Ectodermal cell (in vitro differentiated cells): ENCODE data around the gene SLC25A43.
A peak's percentile ranks its signal among the peaks of the same experiment; 100 is the strongest.
"Not testable (repeated sequence)": the region's sequence is repeated elsewhere in the genome, so short reads cannot be mapped to it uniquely, and the experiment has no call there.

ENCODE experiments used
- H3K27ac ChIP-seq: 2 replicates; pipeline ENCODE4 v1.7.0; 2013; ENCODE audit warnings: mild to moderate bottlenecking, low read depth, low read length; ENCODE audit not compliant: insufficient read depth, poor library complexity, severe bottlenecking
- H3K27me3 ChIP-seq: 2 replicates; pipeline ENCODE4 v1.7.0; 2013; ENCODE audit warnings: mild to moderate bottlenecking, low read length; ENCODE audit not compliant: insufficient read depth, control insufficient read depth, poor library complexity, severe bottlenecking
- H3K36me3 ChIP-seq: one replicate; pipeline ENCODE4 v1.7.0; 2013; ENCODE audit warnings: low read length; ENCODE audit not compliant: control insufficient read depth, insufficient read depth
- H3K4me1 ChIP-seq: one replicate; pipeline ENCODE4 v1.7.0; 2013; ENCODE audit warnings: low read length; ENCODE audit not compliant: control insufficient read depth, insufficient read depth
- H3K4me3 ChIP-seq: 2 replicates; pipeline ENCODE4 v1.7.0; 2013; ENCODE audit warnings: low read depth, low read length, control low read depth; ENCODE audit not compliant: insufficient read depth
- H3K9me3 ChIP-seq: 2 replicates; pipeline ENCODE4 v1.7.0; 2013; ENCODE audit warnings: mild to moderate bottlenecking, low read length, moderate library complexity; ENCODE audit not compliant: control insufficient read depth
- WGBS, 2 experiments: methylation state at CpG; one replicate each; pipeline ENCODE4 v1.1.7; 2013; ENCODE audit warnings: missing lambda C conversion rate in 2 of 2; 5-methylcytosine and 5-hydroxymethylcytosine counted together

SLC25A43 gene

DNA sequence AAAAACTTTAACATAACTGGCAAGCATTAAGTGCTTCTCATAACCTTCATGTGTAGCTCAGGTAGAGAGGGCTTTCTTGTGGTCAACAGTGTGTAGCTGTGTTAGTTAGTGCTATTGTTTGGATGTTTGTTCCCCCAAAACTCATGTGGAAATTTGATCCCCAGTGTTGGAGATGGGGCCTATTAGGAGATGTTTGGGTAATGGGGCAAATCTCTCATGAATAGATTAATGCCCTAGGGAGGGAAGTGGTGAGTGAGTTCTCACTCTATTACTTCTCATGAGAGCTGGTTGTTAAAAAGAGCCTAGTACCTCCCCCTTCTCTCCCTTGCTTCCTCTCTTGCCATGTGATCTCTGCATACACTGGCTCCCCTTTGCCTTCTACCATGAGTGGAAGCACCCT lies 16.5 kb upstream of the SLC25A43 start:
- Histone ChIP-seq H3K27me3 (no peaks in the 10 kb centered on the region), H3K4me3 (no peak overlapping the region), H3K27ac (no peak overlapping the region), H3K36me3 (no peaks in the 10 kb centered on the region), H3K4me1 (peaks cover 3% of the 10 kb centered on the region), H3K9me3 (no peaks in the 10 kb centered on the region)

DNA sequence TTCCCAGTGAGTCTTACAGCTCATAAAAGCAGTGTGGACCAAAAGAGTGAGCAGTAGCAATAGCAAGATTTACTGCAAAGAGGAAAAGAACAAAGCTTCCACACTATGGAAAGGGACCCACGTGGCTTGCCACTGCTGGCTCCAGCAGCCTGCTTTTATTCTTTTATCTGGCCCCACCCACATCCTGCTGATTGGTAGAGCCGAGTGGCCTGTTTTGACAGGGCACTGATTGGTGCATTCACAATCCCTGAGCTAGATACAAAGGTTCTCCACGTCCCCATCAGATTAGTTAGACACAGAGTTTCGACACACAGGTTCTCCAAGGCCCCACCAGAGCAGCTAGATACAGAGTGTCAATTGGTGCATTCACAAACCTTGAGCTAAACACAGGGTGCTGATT lies 12.5 kb upstream of the SLC25A43 start:
- H3K27ac ChIP-seq, H3K27me3 ChIP-seq, H3K4me1 ChIP-seq, H3K9me3 ChIP-seq, H3K36me3 ChIP-seq, H3K4me3 ChIP-seq: not testable (repeated sequence)
- whole genome bisulfite sequencing, 2 experiments = 86 to 88% methylated on average over 3 of the region's 4 CpGs

DNA sequence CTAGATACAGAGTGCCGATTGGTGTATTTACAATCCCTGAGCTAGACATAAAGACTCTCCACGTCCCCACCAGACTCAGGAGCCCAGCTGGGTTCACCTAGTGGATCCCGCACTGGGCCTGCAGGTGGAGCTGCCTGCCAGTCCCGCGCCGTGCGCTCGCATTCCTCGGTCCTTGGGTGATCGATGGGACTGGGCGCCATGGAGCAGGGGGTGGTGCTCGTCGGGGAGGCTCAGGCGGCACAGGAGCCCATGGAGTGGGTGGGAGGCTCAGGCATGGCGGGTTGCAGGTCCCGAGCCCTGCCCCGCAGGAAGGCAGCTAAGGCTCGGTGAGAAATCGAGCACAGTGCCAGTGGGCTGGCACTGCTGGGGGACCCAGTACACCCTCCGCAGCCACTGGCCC lies 11.7 kb upstream of the SLC25A43 start:
- not testable (repeated sequence) for H3K27me3 ChIP-seq, H3K4me3 ChIP-seq, H3K9me3 ChIP-seq, H3K27ac ChIP-seq, H3K4me1 ChIP-seq, H3K36me3 ChIP-seq
- 96% methylated on average over 20 of the region's 20 CpGs for WGBS, 2 experiments

DNA sequence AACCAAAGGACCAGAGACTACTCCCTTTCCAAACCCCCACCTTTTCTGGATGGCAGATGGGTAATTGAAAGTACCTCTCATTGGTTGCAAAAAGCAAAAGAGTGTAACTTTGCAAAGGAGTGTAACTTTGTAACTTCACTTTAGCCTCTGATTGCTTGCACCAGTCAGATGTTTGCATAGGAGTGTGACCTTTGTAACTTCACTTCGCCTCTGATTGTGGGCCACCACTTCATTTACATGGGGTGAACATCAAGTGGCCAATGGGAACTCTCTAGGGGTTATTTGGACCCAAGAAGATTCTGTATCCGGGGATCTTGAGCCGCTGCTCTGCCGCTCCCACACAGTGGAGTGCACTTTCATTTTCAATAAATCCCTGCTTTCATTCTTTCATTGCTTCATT lies 9.9 kb upstream of the SLC25A43 start:
- Histone ChIP-seq H3K9me3 (no peaks in the 10 kb centered on the region), H3K4me3 (no peak overlapping the region), H3K4me1 (no peaks in the 10 kb centered on the region), H3K27me3 (no peaks in the 10 kb centered on the region), H3K27ac (no peak overlapping the region), H3K36me3 (no peaks in the 10 kb centered on the region)
- WGBS, 2 experiments = 88 to 92% methylated on average over 4 of the region's 4 CpGs

DNA sequence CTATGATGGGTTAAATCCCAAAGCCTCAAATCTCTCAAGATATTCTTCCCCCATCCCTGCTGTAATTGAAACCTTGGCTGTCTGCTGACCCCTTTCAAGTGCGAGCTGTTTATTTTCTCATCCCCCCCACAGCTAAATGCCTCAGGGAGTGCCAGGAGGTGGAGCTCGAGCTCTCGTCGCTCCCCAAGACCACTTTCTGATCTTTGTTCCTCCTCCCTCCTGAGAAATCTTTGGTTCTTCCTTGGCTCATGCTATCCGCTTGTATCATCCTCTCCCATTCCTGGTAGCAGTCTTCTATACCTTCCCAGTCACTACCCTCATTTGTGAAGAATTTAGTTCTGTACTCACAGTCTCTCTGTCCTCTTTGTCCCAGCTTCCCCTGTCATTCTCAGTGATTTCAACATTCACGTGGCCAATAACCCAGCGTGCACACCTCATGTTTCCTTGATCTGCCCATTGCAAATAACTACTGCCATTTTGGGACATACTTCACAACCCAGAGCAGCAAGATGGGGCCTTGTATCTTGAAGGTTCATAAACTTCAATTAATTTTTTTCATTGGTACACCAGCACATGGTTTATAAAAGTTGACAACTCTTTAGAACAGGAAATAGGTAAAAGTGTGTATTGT lies 9.2 kb upstream of the SLC25A43 start:
- 33 to 35% methylated on average over 7 of the region's 7 CpGs for WGBS, 2 experiments
- no peaks in the 10 kb centered on the region for H3K4me1 ChIP-seq

DNA sequence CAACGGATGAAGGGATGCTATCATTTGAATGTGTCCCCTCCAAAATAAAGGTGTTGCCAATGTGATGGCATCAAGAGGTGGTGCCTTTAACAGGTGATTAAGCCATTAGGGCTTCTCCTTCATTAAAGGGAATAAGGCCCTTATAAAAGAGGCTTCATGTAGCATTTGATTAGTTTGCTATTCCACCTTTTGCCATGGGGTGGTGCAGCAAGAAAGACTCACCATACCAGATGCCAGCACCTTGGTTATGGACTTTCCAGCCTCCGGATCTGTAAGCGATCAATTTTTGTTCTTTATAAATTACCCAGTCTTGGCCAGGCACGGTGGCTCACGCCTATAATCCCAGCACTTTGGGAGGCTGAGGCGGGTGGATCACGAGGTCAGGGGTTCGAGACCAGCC lies 7.9 kb upstream of the SLC25A43 start:
- 75 to 86% methylated on average over 5 to 6 of the region's 8 CpGs for WGBS, 2 experiments

More for the DNA sequence above, 9.2 kb upstream of the SLC25A43 start:
- no peaks in the 10 kb centered on the region for H3K9me3 ChIP-seq
- no peak overlapping the region for H3K27ac ChIP-seq
- H3K4me3 ChIP-seq = no peak overlapping the region
- H3K36me3 ChIP-seq = no peaks in the 10 kb centered on the region
- H3K27me3 ChIP-seq = no peaks in the 10 kb centered on the region

DNA sequence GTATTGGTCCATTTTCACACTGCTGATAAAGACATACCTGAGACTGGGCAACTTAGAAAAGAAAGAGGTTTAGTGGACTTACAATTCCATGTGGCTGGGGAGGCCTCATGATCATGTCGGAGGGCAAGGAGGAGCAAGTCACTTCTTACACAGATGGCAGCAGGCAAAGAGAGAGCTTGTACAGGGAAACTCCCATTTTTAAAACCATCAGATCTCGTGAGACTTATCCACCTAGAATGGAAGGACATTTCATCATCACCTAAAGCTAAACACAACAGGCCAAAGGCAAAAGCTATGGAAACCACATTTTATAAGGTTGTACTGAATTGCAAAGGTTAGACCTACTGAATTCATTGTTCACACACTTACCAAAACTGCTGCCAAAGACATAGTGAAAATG lies 6.0 kb upstream of the SLC25A43 start:
- Histone ChIP-seq H3K27me3 (peaks cover 2% of the 10 kb centered on the region), H3K36me3 (no peaks in the 10 kb centered on the region), H3K9me3 (no peaks in the 10 kb centered on the region), H3K4me3 (no peak overlapping the region), H3K27ac (no peak overlapping the region), H3K4me1 (no peaks in the 10 kb centered on the region)
- 96 to 100% methylated on average over 1 to 2 of the region's 2 CpGs for WGBS, 2 experiments

More for the DNA sequence above, 7.9 kb upstream of the SLC25A43 start:
- Histone ChIP-seq H3K27ac (no peak overlapping the region), H3K4me1 (no peaks in the 10 kb centered on the region), H3K36me3 (no peaks in the 10 kb centered on the region), H3K9me3 (no peaks in the 10 kb centered on the region), H3K4me3 (no peak overlapping the region), H3K27me3 (no peaks in the 10 kb centered on the region)

DNA sequence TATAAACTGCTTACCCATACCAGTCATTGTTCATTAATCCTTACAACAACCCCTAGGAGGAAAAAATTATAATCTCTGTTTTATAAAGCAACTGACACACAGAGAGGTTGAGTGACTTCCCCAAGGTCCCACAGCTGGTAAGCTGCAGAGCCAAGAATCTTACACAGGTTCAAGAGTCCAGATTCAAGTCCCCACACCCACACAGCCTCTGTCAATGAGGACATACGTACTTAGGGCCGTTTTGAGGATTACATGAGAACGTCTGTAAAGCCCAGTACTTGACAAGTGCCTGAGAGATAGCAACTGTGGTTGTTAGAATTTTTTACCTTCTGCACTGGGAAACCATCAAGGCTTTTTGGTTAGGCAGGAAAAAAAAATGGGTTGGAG lies 556 bp upstream of the SLC25A43 start:
- peaks cover 5% of the 10 kb centered on the region for H3K27me3 ChIP-seq
- no peaks in the 10 kb centered on the region for H3K4me1 ChIP-seq
- H3K27ac ChIP-seq = no peak overlapping the region
- peak overlapping the region; percentile 41 for H3K4me3 ChIP-seq
- 48 to 49% methylated on average over 3 of the region's 3 CpGs for WGBS, 2 experiments
- no peaks in the 10 kb centered on the region for H3K9me3 ChIP-seq
- no peaks in the 10 kb centered on the region for H3K36me3 ChIP-seq

DNA sequence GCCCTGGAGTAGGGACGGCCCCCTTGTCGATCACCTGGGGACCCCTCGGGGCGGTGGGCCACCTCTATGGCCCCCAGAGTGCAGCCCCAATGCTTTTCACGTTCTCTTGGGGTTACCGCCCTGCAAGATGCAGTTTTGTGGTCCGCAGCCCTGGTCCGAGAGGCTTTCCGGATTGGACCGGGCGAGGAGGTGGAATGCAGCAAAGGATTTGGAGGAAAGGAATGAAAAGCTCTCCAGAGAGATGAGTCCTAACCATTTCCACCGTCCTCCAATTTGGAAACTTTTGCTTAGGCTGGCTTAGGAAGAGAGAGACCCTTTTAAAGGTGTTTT lies 601 bp downstream of the SLC25A43 start:
- H3K27ac ChIP-seq = no peak overlapping the region
- H3K9me3 ChIP-seq = no peaks in the 10 kb centered on the region
- H3K4me3 ChIP-seq = peak overlapping the region; percentile 41
- no peaks in the 10 kb centered on the region for H3K4me1 ChIP-seq
- 2% methylated on average over 11 to 12 of the region's 12 CpGs for WGBS, 2 experiments
- H3K36me3 ChIP-seq = no peaks in the 10 kb centered on the region
- peaks cover 5% of the 10 kb centered on the region for H3K27me3 ChIP-seq

DNA sequence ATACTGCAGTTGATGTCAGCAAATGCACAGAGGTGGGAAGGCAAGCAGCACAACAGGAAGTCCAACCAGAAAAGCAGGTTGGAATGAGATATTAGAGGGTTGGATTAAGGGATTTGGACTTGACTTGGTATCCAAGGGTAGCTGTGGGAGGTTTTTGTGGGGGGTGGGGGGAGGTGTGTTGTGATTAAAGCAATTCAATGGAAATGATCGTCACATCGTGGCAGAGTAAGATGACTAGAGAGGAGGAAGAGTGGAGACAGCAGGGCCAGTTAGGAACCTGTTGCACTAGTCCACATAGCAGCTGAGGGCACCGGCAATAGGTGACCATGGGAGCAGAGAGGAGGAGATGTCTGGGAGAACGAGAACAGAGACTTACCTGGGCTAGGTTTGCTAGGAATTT lies 2.4 kb downstream of the SLC25A43 start:
- no peaks in the 10 kb centered on the region for H3K4me1 ChIP-seq
- H3K9me3 ChIP-seq = no peaks in the 10 kb centered on the region
- H3K27ac ChIP-seq = no peak overlapping the region
- peaks cover 5% of the 10 kb centered on the region for H3K27me3 ChIP-seq
- 78 to 90% methylated on average over 4 of the region's 4 CpGs for WGBS, 2 experiments
- H3K36me3 ChIP-seq = no peaks in the 10 kb centered on the region
- H3K4me3 ChIP-seq = no peak overlapping the region

DNA sequence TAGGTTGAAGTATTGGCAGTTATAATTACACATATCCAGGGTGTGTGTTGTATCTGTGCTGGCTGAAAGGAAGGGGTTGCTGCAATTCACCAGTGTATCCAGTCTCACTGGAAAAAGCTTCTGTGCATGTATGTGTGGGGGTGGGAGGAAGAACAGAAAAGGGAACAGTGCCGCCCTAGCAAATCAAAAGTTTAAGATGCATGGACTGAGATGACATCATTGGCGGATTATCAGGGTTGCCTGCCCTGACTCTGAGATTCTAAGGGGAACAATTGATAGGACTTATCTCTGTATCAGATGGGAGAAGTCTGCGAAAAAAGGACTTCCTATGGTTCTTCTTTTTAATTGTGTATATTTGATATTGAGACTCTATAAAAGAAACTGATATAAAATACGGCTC lies 3.5 kb downstream of the SLC25A43 start:
- no peak overlapping the region for H3K27ac ChIP-seq
- no peaks in the 10 kb centered on the region for H3K4me1 ChIP-seq
- H3K36me3 ChIP-seq = no peaks in the 10 kb centered on the region
- H3K9me3 ChIP-seq = no peaks in the 10 kb centered on the region
- 96 to 98% methylated on average over 3 to 4 of the region's 4 CpGs for WGBS, 2 experiments
- H3K27me3 ChIP-seq = peaks cover 5% of the 10 kb centered on the region
- no peak overlapping the region for H3K4me3 ChIP-seq
